Measurements from ENCODE around the gene TGFB1.

TGFB1 gene

DNA sequence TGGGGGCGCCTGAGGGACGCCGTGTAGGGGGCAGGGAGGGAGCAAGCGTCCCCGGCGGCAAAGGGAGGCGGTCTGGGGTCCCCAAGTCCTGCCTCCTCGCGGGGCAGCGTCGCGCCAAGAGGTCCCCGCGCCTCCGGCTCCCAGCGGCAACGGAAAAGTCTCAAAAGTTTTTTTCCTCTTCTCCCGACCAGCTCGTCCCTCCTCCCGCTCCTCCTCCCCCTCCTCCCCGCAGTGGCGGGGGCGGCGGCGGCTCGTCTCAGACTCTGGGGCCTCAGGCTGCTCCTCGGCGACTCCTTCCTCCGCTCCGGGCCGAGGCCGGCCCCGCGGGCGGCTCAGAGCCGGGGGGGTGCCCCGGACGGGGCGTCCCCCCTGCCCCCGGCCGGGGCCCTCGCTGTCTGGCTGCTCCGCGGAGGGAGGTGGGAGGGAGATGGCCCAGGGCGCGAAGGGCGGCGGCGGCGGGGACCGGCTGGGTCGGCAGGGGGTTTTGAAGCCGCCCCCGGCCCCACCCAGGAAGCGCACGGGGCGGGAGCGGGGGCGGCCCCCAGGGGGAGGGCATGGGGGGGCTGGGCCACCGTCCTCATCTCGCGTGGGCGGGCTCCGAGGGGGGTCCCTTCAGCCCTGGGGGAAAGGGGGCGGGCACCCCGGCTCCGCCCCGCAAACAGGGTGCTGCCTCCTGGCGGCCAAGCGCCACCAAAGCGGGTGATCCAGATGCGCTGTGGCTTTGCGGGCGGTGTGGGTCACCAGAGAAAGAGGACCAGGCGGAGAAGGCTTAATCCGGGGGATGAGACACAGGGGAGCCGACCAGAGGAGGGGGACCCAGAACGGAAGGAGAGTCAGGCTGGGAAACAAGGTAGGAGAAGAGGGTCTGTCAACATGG lies at the start of gene TGFB1:
TSS of gene TGFB1 (minus strand) at position 457 of the 877 bp plus-strand sequence. CDS start 878 bp downstream, outside the sequence.
- DNase-seq (ENCODE audit: low spot score), result peak; percentile 98
- peak; percentile 94 for TF ChIP-seq CTCF (IDR thresholded peaks at IDR 0.05; ENCODE audit: extremely low read depth, insufficient read depth, missing control alignments)
- in situ Hi-C loops (cut with MboI; ENCODE audit: low pct_unique_long_range_greater_than_20kb, low sequenced_read_pairs, unreplicated experiment), result no loop called here

- no peak for TF ChIP-seq CTCF (IDR thresholded peaks at IDR 0.05; ENCODE audit: extremely low read depth, insufficient read depth, missing control alignments)
- DNase-seq (ENCODE audit: low spot score), result no peak
- in situ Hi-C loops (cut with MboI; ENCODE audit: low pct_unique_long_range_greater_than_20kb, low sequenced_read_pairs, unreplicated experiment), result no loop called here
Measured at GRCh38 chr19:41402010-41402409, 48.3 kb upstream of the TGFB1 start.

GRCh38 chr19:41401483-41401882 lies 47.8 kb upstream of the TGFB1 start:
- no peak for TF ChIP-seq CTCF (IDR thresholded peaks at IDR 0.05; ENCODE audit: extremely low read depth, insufficient read depth, missing control alignments)
- in situ Hi-C loops (cut with MboI; ENCODE audit: low pct_unique_long_range_greater_than_20kb, low sequenced_read_pairs, unreplicated experiment), result no loop called here
- DNase-seq (ENCODE audit: low spot score), result no peak

- TF ChIP-seq CTCF (IDR thresholded peaks at IDR 0.05; ENCODE audit: extremely low read depth, insufficient read depth, missing control alignments), result no peak
- no peak for DNase-seq (ENCODE audit: low spot score)
- in situ Hi-C loops (cut with MboI; ENCODE audit: low pct_unique_long_range_greater_than_20kb, low sequenced_read_pairs, unreplicated experiment), result no loop called here
Measured at GRCh38 chr19:41399525-41399924, 45.8 kb upstream of the TGFB1 start.

DNA sequence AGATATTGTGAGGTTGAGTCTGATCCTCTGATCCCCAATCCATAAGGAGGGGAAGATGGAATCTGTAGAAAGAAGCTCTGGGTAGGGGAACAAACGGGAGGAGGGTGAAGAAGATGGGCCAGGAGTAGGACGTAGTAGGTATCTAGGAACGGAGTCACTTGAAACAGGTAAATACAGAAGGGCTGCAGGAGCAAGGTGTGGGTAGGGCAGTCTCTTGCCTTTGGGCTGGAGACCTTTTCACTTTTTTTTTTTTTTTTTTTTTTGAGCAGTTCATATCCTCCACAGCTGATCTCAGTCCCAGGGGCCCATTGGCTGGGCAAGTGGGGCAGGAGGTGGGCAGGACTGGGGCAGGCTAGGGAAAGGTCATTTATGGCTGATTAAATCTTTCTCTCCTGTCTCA lies 45.4 kb upstream of the TGFB1 start:
- in situ Hi-C loops (cut with MboI; ENCODE audit: low pct_unique_long_range_greater_than_20kb, low sequenced_read_pairs, unreplicated experiment), result no loop called here
- DNase-seq (ENCODE audit: low spot score), result no peak
- TF ChIP-seq CTCF (IDR thresholded peaks at IDR 0.05; ENCODE audit: extremely low read depth, insufficient read depth, missing control alignments), result no peak

DNA sequence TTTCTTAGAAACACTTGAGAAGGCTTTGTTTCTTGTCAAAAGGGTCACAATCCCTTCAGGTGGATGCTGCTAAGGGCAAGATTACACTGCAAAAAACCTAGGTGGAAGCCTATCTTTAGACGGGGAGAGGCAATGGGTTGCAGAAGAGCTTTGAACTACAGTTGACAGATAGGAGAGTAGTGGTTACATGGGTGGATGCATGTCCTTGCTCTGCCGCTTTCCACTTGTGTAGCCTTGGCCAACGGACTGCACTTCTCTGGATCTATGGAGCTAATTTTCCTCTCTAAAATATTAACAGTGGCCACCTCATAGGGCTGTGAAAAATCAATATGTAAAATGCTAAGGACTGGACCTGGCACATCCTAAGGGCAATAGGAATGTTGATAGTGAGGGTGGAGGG lies 44.9 kb upstream of the TGFB1 start:
- in situ Hi-C loops (cut with MboI; ENCODE audit: low pct_unique_long_range_greater_than_20kb, low sequenced_read_pairs, unreplicated experiment), result no loop called here
- no peak for TF ChIP-seq CTCF (IDR thresholded peaks at IDR 0.05; ENCODE audit: extremely low read depth, insufficient read depth, missing control alignments)
- no peak for DNase-seq (ENCODE audit: low spot score)
